ENCODE data around the gene PELI1.

Gene PELI1

DNA sequence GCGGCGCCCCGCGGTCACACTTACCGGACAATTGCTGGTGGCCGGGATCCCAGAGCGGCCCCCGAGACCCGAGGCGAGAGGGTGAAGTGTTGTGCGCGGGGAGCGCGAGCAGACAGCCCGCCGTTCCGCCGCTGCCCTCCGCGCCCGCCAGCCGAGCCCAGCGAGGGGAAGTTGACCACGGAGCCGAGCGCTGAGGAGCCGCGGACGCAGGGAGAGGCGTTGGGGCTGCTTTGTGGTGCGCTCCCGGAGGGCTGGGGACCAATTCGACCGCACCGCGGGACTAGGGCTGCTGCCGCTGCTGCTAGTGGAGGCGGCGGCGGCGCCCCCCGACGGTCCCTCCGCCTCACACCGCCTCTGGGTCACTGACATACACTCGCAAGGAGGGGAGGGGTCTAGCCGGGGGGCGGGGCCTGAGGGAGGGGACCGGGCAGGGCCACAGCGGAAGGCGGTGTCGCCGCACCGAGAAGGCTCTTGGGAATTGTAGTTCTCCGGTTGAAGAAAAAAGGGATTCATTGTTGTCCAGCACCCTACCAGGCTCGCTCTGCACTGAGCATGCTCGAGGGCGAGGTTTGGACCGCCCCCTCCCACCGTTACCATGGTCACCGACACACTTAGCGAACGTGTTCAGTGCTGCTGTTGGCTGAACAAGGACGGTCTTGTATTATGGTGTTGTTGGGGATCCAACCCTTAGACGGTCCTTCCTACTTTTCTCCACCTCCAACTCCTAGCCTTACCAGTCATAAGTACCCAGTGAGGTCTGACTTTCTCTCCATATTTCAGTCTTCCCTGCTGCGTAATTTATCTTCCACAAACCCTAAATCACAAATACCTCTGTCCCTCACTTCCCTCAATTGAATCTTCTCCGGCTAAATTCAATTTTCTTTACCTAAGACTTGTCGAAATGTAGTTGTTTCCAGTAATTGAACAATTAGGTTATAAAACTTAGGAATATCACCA, at the start of gene PELI1:
Gene PELI1, minus strand, starts transcription at position 364 of the 957 bp plus-strand sequence. CDS start 36,110 bp downstream, outside the sequence.
- peak; percentile 78 to 83 for DNase-seq

DNA sequence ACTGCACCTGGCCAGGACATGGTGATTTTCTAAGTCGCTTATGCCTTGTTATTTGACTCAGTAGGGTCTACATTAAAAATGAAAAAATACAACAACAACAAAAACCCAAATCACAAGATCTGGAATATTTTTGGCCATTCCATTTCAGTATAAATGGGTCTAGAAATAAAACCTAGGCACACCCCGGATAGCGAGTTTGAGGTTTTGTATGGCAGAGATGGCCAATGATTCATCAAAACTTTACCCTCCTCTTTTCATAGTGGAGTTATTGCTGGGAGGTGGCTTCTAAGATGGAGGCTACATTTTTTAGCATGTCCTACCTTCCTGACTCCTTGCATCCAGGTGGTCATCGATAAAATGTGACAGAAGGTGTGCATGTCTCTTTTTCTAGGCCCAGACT, 49.3 kb upstream of the PELI1 start:
- DNase-seq: no peak

DNA sequence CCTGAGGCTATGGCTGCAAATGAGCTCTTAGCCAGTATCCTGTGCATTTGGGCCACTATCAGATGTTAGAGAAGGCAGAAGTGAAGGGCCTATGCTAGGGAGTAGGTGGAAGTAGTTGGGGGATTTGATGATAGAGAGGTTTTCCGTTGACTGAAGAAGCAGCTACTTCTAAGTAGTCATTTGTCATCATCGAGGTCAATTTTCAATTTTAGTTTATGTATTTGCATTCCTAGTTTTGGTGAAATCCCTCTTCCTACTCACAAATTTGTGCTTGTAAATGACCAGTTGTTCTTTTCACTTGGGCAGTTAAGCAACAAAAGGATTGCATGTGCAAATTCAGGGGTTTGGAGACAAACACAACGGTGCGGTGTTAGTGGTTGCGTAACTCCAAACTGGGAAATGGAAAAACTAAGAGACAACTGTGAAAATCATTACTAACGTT, 48.5 kb upstream of the PELI1 start:
- no peak for DNase-seq

DNA sequence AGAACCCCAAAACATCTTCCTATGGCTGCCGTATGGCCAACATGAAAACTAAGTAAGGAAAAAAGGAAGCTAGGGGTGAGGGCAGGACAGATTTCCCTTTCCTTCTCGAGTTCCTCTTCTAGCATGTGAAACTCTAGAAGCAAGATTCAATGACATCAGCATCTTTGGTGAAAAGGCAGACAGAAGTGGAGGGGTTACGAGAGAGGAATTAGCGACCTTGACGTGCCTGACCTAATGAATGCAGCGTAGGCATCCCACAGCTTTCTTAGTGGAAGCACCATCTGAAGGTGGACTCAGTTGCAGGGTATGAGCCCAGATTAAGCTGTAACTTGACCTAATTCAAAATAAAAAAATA, 47.9 kb upstream of the PELI1 start:
- peak in 1 of 2 donors; percentile 30 for DNase-seq

GRCh38 chr2:64189586-64189985, 45.4 kb upstream of the PELI1 start:
- no peak for DNase-seq

GRCh38 chr2:64189167-64189566, 44.9 kb upstream of the PELI1 start:
- no peak for DNase-seq

DNA sequence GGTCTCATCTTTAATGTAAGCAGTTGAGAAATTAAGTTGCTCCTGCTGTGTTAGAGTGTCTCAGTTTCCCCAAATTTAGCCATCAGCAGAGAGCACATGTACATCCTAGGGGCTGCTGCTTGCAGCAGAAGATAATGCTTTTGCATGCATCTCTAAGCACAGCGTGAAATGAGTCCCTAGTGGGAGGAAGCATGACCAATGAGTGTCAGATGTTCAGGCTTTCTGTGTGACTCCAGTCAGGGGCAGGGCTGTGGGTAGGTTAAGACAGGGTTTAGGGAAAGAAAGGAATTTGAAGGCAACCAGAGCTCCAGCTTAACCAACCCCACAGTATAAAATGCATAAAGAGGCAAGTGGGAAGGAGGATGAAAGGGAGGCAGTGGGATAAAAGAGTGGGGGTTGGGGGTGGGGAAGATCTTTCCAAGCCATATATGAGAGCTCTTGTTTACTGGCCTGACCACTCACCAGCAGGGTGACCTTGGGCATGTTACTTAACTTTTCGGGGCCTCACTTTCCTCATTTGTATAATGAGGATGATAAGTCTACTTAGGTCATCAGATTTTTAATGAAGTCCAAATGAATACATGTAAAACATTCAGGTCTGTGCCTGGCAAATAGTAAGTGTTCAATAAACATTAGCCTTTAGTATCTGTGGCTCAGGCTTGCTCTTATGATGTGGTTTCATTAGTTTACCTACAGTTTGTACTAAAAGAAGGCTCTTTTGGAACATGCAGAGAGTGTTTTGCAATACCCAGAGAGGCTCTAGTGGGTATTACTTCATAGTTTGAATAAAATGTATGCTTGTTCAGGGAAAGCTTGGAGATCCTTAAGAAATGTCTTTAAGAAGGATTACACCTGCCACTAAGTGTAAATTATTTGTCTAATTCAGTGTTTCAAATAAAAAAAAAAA, 42.7 kb upstream of the PELI1 start:
- no peak for DNase-seq

- no peak for DNase-seq
These were observed 35.5 kb upstream of the PELI1 start for GRCh38 chr2:64179582-64180321.

DNA sequence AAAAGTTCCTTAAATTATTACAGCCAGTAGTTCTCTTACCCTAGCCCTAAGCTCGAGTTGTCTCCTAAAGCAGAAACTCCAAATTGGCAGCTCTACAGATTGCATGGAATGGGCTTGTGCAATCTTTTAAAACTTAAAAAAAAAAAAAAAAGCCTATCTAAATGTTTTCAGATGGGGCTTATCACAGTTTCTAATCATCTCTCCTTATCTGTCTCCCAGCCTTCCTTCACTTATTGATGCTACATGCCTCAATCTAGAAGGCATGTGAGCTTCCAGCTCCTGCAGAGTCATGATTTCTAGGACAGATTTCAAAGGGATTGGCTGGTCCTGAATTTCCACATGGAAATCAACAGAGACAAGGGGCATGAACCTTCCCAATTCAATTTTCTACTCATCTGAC, 33.1 kb upstream of the PELI1 start:
- no peak for DNase-seq

DNA sequence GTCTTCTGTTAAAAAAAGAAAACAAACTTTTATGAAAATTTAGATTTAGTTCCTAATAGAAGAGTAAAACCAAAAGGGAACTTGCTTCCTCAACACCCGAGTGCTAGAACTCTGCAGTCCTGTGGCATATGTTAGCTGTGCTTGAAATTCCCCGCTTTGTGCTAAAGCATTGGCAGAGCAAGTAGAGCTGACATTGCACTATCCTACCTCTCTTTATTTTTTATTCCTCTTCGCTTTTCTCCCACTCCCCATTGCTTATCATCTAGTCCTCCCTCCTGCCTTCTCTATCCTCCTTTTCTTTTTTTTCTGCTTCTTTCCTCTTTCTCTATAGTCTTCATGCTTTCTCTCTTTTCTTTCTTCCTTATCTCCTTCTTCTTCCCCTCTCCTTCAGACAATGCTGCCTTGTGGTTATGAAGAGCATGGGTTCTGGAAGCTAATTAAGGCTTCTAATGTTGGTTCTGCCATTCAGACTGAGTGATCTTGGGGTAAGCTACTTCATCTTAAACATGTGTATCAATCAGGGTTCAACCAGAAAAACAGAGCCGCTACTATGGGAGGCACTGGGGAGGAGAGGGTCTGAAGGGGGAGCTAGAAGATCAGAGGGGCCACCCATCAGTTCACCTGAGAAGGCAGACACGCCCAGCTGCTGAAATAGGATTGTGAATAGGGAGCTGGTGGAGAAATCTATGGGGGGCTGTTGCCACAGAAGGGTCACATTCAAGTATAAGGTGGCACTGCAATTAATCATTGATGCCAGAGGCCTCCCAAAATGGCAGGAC, 31.4 kb upstream of the PELI1 start:
- no peak for DNase-seq

DNA sequence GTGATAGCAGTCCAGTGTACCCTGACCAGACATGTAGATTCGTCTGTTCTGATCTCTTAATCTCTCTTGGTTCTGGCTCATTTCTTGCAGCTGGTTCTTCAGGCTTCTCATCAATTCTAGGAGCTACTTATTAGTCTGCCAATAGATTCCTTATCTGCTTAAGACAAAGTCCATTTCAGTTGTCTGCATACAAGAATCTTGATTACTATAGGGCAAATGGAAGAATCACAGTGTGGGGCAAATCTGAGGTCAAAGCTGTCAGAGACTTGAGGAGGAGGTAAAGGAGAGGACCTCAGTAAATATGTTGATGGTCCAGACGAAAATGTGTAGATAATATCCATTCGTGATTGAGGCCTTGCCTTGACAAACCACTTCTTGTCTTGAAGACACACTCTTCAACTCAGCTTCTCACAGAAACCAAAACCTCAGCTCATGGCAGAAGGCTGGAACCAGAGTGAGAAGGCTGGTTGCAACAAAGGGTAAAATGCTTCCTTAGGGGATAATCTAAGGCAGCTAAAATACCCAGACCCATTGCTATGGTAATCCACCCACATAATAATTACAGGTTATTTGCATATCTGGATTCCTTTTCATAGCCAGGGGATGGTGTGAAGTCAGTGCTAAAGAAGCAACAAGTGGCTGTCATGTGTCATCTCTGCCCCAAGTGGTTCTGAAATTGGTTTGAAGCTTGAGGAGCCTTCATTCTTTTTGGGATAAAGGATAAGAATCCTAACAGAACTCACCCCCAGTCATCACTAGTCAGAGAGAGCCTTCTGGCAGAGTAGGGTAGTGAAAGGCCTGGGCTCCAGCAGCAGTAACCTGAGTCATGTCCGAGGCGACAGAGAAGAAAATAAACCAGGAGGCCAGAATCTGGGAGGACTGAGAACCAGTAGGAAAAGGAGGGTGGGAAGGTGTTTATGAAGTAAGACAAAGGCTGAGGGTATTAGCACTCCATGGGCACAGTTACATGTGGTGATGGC, 29.2 kb upstream of the PELI1 start:
- no peak for DNase-seq

DNA sequence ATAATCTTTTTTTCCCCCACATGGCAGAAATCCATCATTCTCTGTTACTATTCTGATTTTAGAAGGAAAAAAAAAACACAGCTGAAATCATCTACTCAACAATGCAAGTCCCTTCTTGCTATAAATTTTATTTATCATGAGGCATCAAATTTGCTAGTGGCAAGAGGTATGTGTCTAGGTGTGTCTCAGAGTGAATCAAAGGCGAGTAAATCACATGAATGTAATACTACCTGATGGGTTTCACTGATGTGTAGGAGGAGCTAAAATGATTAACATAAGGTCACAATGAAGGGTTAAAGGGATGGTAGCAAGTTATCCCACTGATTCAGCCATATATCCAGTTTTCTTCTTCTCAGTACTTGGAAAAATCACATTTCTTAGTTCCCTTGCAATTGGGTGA, 24.5 kb upstream of the PELI1 start:
- no peak for DNase-seq

- no peak for DNase-seq
These were observed 24.0 kb upstream of the PELI1 start for GRCh38 chr2:64168201-64168600.

DNA sequence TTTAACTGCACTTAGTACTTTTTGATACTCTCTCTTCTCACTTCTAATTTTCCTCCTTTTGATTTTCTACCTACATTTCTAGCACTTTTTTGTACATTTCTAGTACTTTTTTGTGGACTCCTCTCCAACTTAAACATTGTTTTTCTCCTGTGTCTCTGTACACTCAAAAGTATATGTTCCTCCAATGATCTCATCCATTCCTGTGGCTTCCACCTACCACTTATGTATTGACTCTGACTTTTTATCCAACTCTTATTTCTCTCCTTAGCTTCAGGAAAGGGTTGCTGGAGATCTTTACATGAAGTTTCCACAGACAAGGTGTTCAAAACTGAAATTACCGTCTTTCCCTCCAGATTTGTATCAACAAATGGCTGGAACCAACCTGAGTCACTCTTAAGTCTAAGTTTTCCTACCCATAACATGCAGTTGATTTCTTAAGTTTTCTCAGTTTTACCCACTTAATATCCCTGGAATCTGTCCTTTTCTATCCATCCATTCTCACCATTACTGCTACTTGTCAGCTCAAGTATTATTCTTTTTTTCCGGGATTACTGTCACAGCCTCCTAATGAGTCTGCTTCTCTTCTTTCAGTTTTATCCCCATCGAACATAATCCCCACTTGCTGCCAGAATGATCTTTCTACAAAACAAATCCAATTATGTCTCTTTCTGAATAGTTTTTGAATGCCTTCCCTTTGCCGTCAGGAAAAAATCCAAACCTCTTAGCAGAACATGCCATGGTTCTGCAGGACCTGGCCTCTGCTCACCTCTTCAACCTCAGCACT, 22.6 kb upstream of the PELI1 start:
- no peak for DNase-seq

GRCh38 chr2:64166212-64166611, 22.0 kb upstream of the PELI1 start:
- no peak for DNase-seq

DNA sequence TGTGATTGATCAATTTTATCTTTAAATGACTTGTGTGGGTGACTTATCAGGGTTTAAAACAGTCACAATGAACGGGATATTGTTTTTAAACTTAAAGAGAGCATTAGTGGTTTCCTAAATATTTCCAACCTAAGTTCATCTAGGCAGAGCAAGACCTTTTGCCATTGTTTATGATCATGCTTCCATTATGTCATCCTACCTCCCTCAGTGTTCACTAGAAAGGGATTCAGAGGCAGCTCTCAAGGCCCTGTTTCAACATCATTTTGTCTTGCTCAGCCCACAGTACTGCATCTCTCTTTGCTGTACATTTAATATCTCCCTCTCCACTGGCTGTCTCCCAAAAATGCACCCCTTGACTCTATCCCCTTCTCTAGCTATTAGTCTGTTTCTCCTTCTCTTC, 21.5 kb upstream of the PELI1 start:
- DNase-seq: no peak

GRCh38 chr2:64164629-64165028, 20.4 kb upstream of the PELI1 start:
- no peak for DNase-seq

- no peak for DNase-seq
These were observed 18.3 kb upstream of the PELI1 start for GRCh38 chr2:64162516-64162915.

- DNase-seq: no peak
These were observed 13.6 kb upstream of the PELI1 start for GRCh38 chr2:64157792-64158191.

- no peak for DNase-seq
These were observed 9.6 kb upstream of the PELI1 start for GRCh38 chr2:64153811-64154210.

Measured in bone marrow (tissue), 2 donors.